ENCODE data around the gene DEFB116.
"Not testable (repeated sequence)": the region's sequence is repeated elsewhere in the genome, so short reads cannot be mapped to it uniquely, and the experiment has no call there.

DEFB116 gene, protein sequence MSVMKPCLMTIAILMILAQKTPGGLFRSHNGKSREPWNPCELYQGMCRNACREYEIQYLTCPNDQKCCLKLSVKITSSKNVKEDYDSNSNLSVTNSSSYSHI

GRCh38 chr20:31308535-31309162 is at the start of gene DEFB116:
DEFB116 (minus strand) TSS chr20:31308585; CDS start chr20:31308585, 0 bp downstream.
- Histone ChIP-seq H3K9ac (ENCODE audit: low read depth in 1 of 2, low read length in 2 of 2) (no peak within 1 kb of the TSS), H3K27me3 (ENCODE audit: control insufficient read depth in 2 of 2, insufficient read depth in 2 of 2, low read length in 2 of 2) (no peaks in the 10 kb centered on the region), H3K36me3 (ENCODE audit: control insufficient read depth in 2 of 2, insufficient read depth in 2 of 2, low read length in 2 of 2) (no peaks in the 10 kb centered on the region), H3K9me3 (ENCODE audit: control insufficient read depth in 2 of 2, low read length in 2 of 2) (peaks cover 0 to 3% of the 10 kb centered on the region in 2 donors), H3K4me3 (ENCODE audit: low read length in 2 of 2) (no peak within 1 kb of the TSS), H3K4me1 (ENCODE audit: control insufficient read depth in 2 of 2, insufficient read depth in 2 of 2, low read length in 2 of 2) (no peaks in the 10 kb centered on the region), H3K27ac (ENCODE audit: low read depth in 2 of 2, low read length in 2 of 2) (no peak within 1 kb of the TSS)

- H3K36me3 ChIP-seq (ENCODE audit: control insufficient read depth in 2 of 2, insufficient read depth in 2 of 2, low read length in 2 of 2) = no peaks in the 10 kb centered on the region
- no peak overlapping the region for H3K27ac ChIP-seq (ENCODE audit: low read depth in 2 of 2, low read length in 2 of 2)
- H3K4me3 ChIP-seq (ENCODE audit: low read length in 2 of 2) = no peak overlapping the region
- H3K4me1 ChIP-seq (ENCODE audit: control insufficient read depth in 2 of 2, insufficient read depth in 2 of 2, low read length in 2 of 2) = no peaks in the 10 kb centered on the region
- no peaks in the 10 kb centered on the region for H3K9me3 ChIP-seq (ENCODE audit: control insufficient read depth in 2 of 2, low read length in 2 of 2)
- no peaks in the 10 kb centered on the region for H3K27me3 ChIP-seq (ENCODE audit: control insufficient read depth in 2 of 2, insufficient read depth in 2 of 2, low read length in 2 of 2)
- no peak overlapping the region for H3K9ac ChIP-seq (ENCODE audit: low read depth in 1 of 2, low read length in 2 of 2)
Observed at GRCh38 chr20:31355981-31356380, 47.6 kb upstream of the DEFB116 start.

- H3K9me3 ChIP-seq (ENCODE audit: control insufficient read depth in 2 of 2, low read length in 2 of 2) = no peaks in the 10 kb centered on the region
- H3K4me3 ChIP-seq (ENCODE audit: low read length in 2 of 2) = no peak overlapping the region
- H3K9ac ChIP-seq (ENCODE audit: low read depth in 1 of 2, low read length in 2 of 2) = no peak overlapping the region
Observed at GRCh38 chr20:31341470-31341869, 33.1 kb upstream of the DEFB116 start.

GRCh38 chr20:31330893-31331292 is 22.5 kb upstream of the DEFB116 start:
- H3K9ac ChIP-seq (ENCODE audit: low read depth in 1 of 2, low read length in 2 of 2) = no peak overlapping the region
- H3K4me1 ChIP-seq (ENCODE audit: control insufficient read depth in 2 of 2, insufficient read depth in 2 of 2, low read length in 2 of 2) = no peaks in the 10 kb centered on the region
- H3K4me3 ChIP-seq (ENCODE audit: low read length in 2 of 2) = no peak overlapping the region
- no peaks in the 10 kb centered on the region for H3K27me3 ChIP-seq (ENCODE audit: control insufficient read depth in 2 of 2, insufficient read depth in 2 of 2, low read length in 2 of 2)
- H3K36me3 ChIP-seq (ENCODE audit: control insufficient read depth in 2 of 2, insufficient read depth in 2 of 2, low read length in 2 of 2) = no peaks in the 10 kb centered on the region
- H3K27ac ChIP-seq (ENCODE audit: low read depth in 2 of 2, low read length in 2 of 2) = no peak overlapping the region
- H3K9me3 ChIP-seq (ENCODE audit: control insufficient read depth in 2 of 2, low read length in 2 of 2) = peaks cover 0 to 4% of the 10 kb centered on the region in 2 donors

More at GRCh38 chr20:31341470-31341869, 33.1 kb upstream of the DEFB116 start:
- no peaks in the 10 kb centered on the region for H3K27me3 ChIP-seq (ENCODE audit: control insufficient read depth in 2 of 2, insufficient read depth in 2 of 2, low read length in 2 of 2)
- no peaks in the 10 kb centered on the region for H3K4me1 ChIP-seq (ENCODE audit: control insufficient read depth in 2 of 2, insufficient read depth in 2 of 2, low read length in 2 of 2)
- H3K36me3 ChIP-seq (ENCODE audit: control insufficient read depth in 2 of 2, insufficient read depth in 2 of 2, low read length in 2 of 2) = no peaks in the 10 kb centered on the region
- no peak overlapping the region for H3K27ac ChIP-seq (ENCODE audit: low read depth in 2 of 2, low read length in 2 of 2)

GRCh38 chr20:31322504-31322903 is 14.1 kb upstream of the DEFB116 start:
- no peaks in the 10 kb centered on the region for H3K4me1 ChIP-seq (ENCODE audit: control insufficient read depth in 2 of 2, insufficient read depth in 2 of 2, low read length in 2 of 2)
- no peaks in the 10 kb centered on the region for H3K27me3 ChIP-seq (ENCODE audit: control insufficient read depth in 2 of 2, insufficient read depth in 2 of 2, low read length in 2 of 2)
- no peak overlapping the region for H3K27ac ChIP-seq (ENCODE audit: low read depth in 2 of 2, low read length in 2 of 2)
- peaks cover 0 to 10% of the 10 kb centered on the region in 2 donors for H3K9me3 ChIP-seq (ENCODE audit: control insufficient read depth in 2 of 2, low read length in 2 of 2)
- no peaks in the 10 kb centered on the region for H3K36me3 ChIP-seq (ENCODE audit: control insufficient read depth in 2 of 2, insufficient read depth in 2 of 2, low read length in 2 of 2)
- H3K9ac ChIP-seq (ENCODE audit: low read depth in 1 of 2, low read length in 2 of 2) = no peak overlapping the region
- H3K4me3 ChIP-seq (ENCODE audit: low read length in 2 of 2) = no peak overlapping the region

GRCh38 chr20:31284964-31285363 is 23.4 kb downstream of the DEFB116 start:
- not testable (repeated sequence) for H3K36me3 ChIP-seq (ENCODE audit: control insufficient read depth in 2 of 2, insufficient read depth in 2 of 2, low read length in 2 of 2); H3K9ac ChIP-seq (ENCODE audit: low read depth in 1 of 2, low read length in 2 of 2); H3K4me3 ChIP-seq (ENCODE audit: low read length in 2 of 2); H3K27me3 ChIP-seq (ENCODE audit: control insufficient read depth in 2 of 2, insufficient read depth in 2 of 2, low read length in 2 of 2); H3K9me3 ChIP-seq (ENCODE audit: control insufficient read depth in 2 of 2, low read length in 2 of 2); H3K27ac ChIP-seq (ENCODE audit: low read depth in 2 of 2, low read length in 2 of 2); H3K4me1 ChIP-seq (ENCODE audit: control insufficient read depth in 2 of 2, insufficient read depth in 2 of 2, low read length in 2 of 2)

DNA sequence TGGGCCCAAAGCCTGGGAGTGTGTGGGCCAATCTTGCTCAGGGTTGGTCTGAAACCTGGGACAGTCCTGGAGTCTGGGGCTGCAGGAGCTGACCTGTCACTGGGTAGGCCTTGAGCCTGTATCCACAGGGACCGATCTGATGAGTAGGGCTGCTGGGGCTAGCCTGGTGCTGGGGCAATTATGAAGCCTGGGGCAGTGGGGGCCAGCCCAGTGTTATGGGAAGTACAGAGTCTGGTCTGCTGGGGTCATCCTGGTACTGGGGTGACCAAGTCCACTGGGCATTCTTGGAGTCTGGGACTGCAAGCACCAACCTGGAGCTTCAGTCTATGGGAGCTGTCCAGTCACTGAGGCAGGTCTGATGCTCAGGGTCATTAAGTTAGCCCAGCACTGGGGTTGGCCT is 30.2 kb downstream of the DEFB116 start:
- no peak overlapping the region for H3K27ac ChIP-seq (ENCODE audit: low read depth in 2 of 2, low read length in 2 of 2)
- H3K9me3 ChIP-seq (ENCODE audit: control insufficient read depth in 2 of 2, low read length in 2 of 2) = peaks cover 3 to 6% of the 10 kb centered on the region in 2 donors
- no peak overlapping the region for H3K4me3 ChIP-seq (ENCODE audit: low read length in 2 of 2)

GRCh38 chr20:31274441-31274840 is 33.9 kb downstream of the DEFB116 start:
- peaks cover 8 to 11% of the 10 kb centered on the region in 2 donors for H3K9me3 ChIP-seq (ENCODE audit: control insufficient read depth in 2 of 2, low read length in 2 of 2)
- H3K27me3 ChIP-seq (ENCODE audit: control insufficient read depth in 2 of 2, insufficient read depth in 2 of 2, low read length in 2 of 2) = no peaks in the 10 kb centered on the region
- no peak overlapping the region for H3K9ac ChIP-seq (ENCODE audit: low read depth in 1 of 2, low read length in 2 of 2)
- no peaks in the 10 kb centered on the region for H3K36me3 ChIP-seq (ENCODE audit: control insufficient read depth in 2 of 2, insufficient read depth in 2 of 2, low read length in 2 of 2)
- no peak overlapping the region for H3K4me3 ChIP-seq (ENCODE audit: low read length in 2 of 2)
- H3K4me1 ChIP-seq (ENCODE audit: control insufficient read depth in 2 of 2, insufficient read depth in 2 of 2, low read length in 2 of 2) = no peaks in the 10 kb centered on the region
- H3K27ac ChIP-seq (ENCODE audit: low read depth in 2 of 2, low read length in 2 of 2) = no peak overlapping the region

More for the DNA sequence above, 30.2 kb downstream of the DEFB116 start:
- H3K4me1 ChIP-seq (ENCODE audit: control insufficient read depth in 2 of 2, insufficient read depth in 2 of 2, low read length in 2 of 2) = no peaks in the 10 kb centered on the region
- H3K9ac ChIP-seq (ENCODE audit: low read depth in 1 of 2, low read length in 2 of 2) = no peak overlapping the region
- no peaks in the 10 kb centered on the region for H3K27me3 ChIP-seq (ENCODE audit: control insufficient read depth in 2 of 2, insufficient read depth in 2 of 2, low read length in 2 of 2)
- H3K36me3 ChIP-seq (ENCODE audit: control insufficient read depth in 2 of 2, insufficient read depth in 2 of 2, low read length in 2 of 2) = no peaks in the 10 kb centered on the region

DNA sequence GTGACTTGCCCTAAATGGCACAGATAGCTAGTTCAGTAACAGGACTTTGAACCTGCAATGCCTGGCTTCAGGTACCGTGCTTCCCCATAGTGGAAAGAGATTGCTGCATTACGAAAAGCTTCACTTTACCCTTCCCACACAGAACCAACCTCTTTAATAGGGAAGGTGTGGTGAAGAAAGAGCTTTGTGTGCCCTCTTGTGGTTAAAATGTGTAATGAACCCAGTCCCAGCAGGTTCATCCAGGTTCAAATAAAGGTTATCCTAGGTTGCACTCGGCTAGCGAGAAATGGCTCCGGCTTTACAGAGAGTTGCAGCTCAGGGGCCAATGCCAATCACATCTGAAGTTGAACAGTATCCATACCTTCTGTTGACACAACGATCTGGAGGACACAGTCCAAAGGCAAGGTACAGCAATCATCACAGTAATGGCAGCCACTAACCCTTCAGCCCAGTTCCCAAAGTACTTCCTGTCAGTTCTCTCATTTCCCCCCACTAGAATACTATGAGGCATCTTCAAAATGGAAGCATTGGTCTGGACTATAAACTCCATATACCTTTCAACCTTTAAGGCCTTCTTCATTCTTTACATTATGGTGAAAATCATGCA is 48.0 kb downstream of the DEFB116 start:
- Histone ChIP-seq H3K27ac (ENCODE audit: low read depth in 2 of 2, low read length in 2 of 2) (no peak overlapping the region), H3K9me3 (ENCODE audit: control insufficient read depth in 2 of 2, low read length in 2 of 2) (peaks cover 0 to 2% of the 10 kb centered on the region in 2 donors), H3K36me3 (ENCODE audit: control insufficient read depth in 2 of 2, insufficient read depth in 2 of 2, low read length in 2 of 2) (no peaks in the 10 kb centered on the region), H3K9ac (ENCODE audit: low read depth in 1 of 2, low read length in 2 of 2) (no peak overlapping the region), H3K4me3 (ENCODE audit: low read length in 2 of 2) (no peak overlapping the region), H3K4me1 (ENCODE audit: control insufficient read depth in 2 of 2, insufficient read depth in 2 of 2, low read length in 2 of 2) (no peaks in the 10 kb centered on the region), H3K27me3 (ENCODE audit: control insufficient read depth in 2 of 2, insufficient read depth in 2 of 2, low read length in 2 of 2) (no peaks in the 10 kb centered on the region)

- H3K27ac ChIP-seq (ENCODE audit: low read depth in 2 of 2, low read length in 2 of 2) = no peak within 1 kb of the TSS
- H3K36me3 ChIP-seq (ENCODE audit: control insufficient read depth in 2 of 2, insufficient read depth in 2 of 2, low read length in 2 of 2) = no peaks in the 10 kb centered on the region
- H3K4me1 ChIP-seq (ENCODE audit: control insufficient read depth in 2 of 2, insufficient read depth in 2 of 2, low read length in 2 of 2) = no peaks in the 10 kb centered on the region
- no peak within 1 kb of the TSS for H3K4me3 ChIP-seq (ENCODE audit: low read length in 2 of 2)
- H3K9me3 ChIP-seq (ENCODE audit: control insufficient read depth in 2 of 2, low read length in 2 of 2) = peaks cover 0 to 2% of the 10 kb centered on the region in 2 donors
- H3K27me3 ChIP-seq (ENCODE audit: control insufficient read depth in 2 of 2, insufficient read depth in 2 of 2, low read length in 2 of 2) = no peaks in the 10 kb centered on the region
- no peak within 1 kb of the TSS for H3K9ac ChIP-seq (ENCODE audit: low read depth in 1 of 2, low read length in 2 of 2)
Observed at GRCh38 chr20:31257364-31257763, 51.0 kb downstream of the DEFB116 start, which contains the start of gene DEFB115. DEFB115 (plus strand) TSS chr20:31257664; CDS start chr20:31257664, 0 bp downstream.

Measured in mucosa of rectum (tissue), 2 donors.